GM19395 (cell line): ENCODE results near the gene ATG101.

Experiments
- ATAC-seq: cut with Tn5 transposase; IDR thresholded peaks from one replicate; pipeline ENCODE4 v1.9.1; 2021; ENCODE audit warnings: mild to moderate bottlenecking, moderate library complexity; ENCODE audit not compliant: unreplicated experiment

ATG101 gene

DNA sequence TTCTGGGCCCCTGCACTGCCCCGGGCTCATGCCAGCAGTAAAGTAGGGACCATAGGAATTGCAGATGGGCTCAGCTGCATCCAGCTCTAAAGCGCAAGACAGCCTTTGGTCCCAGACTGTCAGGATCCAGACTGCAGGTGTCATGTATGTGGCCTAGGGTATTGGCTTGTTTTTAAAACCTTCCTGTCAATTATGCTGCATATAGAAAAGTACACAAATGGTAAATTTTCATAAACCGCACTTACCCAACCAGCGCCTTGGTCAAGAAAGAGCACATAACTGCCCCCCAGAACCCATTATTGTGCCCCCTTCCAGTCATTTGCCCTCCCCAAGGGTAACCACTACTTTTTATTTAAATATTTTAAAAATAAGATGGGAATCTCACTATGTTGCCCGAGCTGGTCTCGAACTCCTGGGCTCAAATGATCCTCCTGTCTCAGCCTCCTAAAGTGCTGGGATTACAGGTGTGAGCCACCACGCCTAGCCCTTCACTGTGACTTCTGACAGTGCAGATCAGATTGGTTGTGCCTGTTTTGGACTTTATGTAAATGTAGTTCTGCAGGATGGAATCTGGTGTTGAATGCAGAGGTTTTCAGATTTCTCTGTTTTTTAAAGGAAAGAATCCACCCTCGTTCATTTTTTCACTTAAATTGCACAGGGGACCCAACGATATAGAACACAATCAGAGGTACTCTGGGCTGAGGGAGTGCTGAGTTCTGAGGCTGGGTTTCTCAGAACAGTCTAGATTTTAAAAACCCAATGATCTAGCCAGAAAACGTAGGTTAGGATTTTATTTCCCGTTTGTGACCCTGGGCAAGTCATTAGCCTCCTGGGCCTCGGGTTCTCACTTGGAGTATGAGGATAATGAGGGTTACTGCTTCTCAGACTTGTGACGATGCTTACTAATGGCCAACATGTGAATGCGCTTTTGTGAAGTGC, 11.9 kb upstream of the ATG101 start:
- ATAC-seq: no peak

DNA sequence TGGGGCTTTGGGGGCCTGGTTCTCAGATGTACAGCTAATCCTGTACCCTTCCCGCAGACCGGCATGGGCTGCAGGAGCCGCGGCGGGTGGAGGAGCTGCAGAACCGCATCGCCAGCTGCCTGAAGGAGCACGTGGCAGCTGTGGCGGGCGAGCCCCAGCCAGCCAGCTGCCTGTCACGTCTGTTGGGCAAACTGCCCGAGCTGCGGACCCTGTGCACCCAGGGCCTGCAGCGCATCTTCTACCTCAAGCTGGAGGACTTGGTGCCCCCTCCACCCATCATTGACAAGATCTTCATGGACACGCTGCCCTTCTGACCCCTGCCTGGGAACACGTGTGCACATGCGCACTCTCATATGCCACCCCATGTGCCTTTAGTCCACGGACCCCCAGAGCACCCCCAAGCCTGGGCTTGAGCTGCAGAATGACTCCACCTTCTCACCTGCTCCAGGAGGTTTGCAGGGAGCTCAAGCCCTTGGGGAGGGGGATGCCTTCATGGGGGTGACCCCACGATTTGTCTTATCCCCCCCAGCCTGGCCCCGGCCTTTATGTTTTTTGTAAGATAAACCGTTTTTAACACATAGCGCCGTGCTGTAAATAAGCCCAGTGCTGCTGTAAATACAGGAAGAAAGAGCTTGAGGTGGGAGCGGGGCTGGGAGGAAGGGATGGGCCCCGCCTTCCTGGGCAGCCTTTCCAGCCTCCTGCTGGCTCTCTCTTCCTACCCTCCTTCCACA, 11.0 kb upstream of the ATG101 start:
- ATAC-seq: no peak

DNA sequence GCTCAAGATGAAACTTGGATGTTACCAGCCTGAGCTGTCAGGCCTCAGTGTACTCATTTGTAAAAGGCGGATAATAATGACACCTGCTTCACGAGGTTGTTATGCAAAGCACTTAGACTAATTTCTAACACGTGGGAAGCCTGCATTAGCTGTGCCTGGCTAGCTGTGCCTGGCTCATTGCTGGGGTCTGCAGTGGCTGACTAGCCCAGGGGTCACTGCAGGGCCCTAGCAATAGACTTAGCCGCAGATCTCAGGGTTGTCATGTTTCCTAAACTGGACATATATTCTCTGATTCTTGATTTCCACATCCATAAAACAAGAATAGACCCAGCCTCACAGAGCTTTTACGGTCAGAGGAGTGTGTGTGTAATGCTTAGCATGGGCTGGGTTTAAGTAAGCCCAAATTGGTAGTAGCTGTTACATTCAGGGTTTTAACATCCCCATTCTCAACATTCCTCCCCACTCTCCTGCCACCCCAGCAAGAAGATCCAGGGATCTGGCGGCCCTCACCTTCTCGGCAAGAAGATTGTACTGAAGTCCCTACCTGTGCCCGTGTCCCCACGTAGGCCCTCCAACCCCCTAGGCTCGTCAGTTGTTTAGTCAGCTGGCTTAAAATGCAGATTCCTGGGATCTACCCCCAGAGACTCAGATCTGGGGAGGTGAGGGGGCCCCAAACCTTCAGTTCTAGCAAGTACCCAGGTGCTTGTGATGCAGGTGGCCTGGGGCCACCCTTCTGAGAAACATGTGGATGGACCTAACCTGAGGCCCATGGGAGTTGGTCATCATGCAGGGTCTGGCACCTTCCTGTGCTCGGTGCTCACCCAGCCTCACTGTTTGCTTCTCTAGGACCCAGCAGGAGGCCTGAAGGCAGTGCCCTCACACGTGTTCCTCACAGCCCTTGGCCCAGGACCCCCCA, 9.9 kb upstream of the ATG101 start:
- ATAC-seq: no peak

DNA sequence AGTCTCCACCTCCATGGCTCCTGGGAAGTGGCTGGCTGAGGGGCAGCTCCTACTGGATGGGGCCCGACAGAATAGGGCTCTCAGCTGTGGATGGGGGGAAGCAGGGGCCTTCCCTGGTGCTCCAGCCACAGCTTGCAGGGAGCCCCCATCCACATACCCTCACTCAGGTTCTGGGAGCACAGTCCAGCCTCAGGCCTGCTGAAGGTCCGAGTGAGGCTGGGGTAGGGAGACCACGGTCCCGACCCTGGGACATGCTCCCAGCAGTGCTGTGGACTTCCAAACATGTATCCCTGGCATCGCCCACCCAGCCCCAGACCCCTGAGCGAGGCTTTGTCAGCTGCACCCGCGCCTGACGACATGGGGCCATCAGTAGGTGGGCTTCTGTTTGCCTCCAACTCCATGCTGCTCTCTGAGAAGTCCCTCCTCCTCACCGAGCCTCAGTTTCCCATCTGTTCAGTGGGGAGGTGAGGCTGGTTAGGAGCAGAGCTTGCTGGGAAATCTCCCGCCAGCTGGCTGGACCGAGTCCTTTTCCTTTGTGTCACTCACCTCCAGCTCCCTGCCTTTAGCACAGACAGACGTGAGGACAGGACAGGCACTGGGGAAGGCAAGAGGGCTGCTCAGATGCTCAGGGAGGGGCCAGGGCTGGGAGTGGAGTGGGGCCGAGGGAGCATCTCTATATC, 9.1 kb upstream of the ATG101 start:
- no peak for ATAC-seq

DNA sequence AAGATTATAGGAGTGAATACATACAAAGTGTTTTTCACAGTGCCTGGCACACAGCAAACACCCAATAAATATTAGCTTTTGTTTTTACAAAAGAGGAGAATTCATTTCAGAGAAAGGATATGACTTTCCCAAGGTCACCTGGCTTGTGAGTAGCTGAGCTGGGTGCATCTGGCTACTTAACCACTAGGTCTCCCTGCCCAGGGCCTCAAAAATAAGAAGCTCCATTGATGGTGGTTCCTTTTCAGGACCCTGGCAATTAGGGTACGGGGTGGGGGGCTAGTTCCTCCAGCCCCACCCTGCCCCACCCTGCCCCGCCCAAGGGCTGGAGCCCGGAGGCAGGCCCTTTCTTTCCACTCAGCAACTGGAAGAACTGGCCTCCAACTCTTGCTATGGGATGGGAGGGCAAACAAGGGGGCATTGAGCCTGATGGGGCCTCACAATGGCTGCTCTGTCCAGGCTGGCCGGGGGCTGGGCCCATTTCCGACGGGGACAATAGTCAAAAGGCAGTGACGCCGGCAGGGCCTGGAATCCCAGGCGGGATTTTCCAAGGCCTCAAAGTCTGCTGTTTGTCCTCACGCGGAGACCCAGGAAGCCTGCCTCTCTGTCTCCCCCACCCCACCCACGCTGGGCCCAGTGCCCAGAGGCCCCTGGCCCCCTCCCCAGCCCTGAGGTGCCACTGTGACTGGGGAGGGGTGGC, 8.2 kb upstream of the ATG101 start:
- ATAC-seq: no peak

DNA sequence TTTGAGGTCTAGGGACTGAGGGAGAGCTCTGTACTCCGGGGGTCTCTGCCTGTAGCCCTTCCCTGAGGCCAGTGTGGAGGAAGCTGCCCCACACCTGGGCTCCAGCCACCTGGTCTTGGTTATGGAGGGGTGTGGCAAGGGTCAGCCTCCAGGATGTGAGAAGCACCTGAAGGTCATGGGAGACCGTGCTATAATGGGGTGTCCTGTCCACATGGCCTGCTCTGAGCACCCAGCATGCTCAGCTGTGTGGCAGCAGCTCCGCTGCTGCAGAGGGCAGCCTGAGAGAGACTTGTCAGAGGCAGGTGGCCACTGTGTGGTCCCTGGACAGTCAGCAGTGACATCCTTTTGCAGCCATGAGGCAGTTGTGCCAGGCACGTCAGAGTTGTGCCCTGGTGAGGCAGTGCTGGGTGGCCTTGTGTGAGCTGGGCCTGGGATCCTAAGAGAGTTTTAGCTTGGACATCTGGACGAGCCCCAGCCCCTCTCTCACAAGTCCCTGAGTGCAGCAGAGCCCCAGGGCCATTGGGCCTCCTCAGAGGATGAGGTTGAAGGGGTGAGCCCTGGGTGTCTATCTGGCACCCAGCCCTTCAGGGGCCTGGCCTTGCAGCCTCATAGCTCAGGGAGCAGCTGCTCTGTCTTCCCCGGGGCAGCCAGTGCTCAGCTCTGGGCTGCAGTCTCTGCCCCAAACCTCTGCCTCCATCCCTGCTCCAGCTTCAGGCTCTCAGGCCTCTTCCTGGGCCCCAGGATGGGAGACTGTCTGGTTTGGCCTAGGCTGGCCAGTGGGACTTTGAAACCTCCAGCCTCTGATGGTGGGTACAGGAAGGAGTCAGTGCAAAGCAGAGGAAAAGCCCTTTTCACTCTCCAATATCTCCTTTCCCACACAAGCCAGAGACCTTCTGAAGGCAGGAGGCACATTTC, 7.4 kb upstream of the ATG101 start:
- no peak for ATAC-seq

DNA sequence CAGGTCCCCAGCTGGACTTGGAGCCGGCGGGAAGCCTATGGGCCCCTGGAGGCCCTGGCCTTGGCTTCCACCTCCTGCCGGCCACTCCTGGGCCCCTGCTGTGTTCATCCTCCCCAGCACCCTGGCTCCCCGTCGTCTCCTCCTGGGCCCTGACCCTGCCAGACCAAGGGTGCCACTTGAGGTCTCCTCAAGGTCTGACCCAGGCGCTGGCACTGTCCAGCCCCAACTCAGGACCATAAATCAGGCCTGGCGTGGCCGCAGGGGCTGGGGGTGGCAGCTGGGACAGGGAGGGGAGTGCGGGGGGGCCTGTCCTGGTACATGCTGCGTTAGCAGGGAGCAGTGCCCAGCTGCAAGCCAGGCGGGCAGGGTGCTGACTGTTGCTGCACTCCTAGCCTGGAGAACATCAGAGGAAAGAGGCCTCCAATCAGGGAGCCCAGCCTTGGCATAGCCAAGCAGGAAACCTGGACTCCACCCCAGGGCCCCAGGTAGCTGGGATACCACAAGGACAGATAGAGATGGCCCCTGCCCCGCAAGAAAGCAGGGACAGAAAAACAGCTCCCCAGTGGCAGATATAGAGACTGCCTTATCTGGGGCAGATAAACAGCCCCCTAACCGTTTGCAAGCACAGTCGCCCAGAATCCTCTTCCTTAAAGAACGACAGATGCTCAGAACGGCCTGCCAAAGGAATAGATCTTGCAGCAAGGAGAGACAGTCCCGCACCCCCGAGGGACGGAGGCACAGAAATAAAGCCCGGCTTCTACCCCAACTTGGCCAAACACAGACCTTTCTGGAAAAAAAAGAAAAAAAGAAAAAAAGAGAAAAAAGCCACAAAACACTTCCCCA, 6.5 kb upstream of the ATG101 start:
- no peak for ATAC-seq

DNA sequence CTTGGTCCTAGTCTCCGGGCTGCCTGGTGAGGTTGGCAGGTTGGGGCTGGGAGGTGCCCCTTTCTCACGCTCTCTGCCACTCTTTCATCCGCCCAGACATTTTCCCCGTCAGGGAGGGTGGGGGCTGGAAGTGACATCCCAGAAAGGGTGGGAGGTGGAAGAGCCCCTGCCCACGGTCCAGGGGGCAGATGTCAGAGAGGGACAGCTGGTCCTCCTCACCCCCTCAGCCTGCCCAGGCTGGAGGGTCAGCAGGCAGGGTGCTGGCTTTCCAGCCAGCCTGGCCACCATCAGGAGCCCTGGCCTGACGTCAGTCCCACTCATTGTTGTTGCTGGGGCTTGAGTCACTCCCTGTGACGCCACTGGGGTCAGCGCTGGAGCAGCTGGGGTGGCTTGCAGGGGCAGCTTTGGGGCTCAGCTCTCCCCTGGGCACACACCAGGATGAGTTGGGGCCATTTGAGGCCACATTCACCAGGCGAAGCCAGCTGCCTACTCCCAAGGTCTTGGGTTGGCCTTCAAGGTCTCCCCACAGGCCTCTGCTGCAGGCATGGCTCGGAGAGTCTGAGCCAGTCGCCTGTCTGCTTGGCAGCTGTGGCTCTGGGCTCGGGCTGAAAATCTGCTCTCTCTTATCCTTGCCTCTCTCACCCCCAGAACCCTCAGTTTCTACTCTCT, 5.7 kb upstream of the ATG101 start:
- ATAC-seq: no peak

DNA sequence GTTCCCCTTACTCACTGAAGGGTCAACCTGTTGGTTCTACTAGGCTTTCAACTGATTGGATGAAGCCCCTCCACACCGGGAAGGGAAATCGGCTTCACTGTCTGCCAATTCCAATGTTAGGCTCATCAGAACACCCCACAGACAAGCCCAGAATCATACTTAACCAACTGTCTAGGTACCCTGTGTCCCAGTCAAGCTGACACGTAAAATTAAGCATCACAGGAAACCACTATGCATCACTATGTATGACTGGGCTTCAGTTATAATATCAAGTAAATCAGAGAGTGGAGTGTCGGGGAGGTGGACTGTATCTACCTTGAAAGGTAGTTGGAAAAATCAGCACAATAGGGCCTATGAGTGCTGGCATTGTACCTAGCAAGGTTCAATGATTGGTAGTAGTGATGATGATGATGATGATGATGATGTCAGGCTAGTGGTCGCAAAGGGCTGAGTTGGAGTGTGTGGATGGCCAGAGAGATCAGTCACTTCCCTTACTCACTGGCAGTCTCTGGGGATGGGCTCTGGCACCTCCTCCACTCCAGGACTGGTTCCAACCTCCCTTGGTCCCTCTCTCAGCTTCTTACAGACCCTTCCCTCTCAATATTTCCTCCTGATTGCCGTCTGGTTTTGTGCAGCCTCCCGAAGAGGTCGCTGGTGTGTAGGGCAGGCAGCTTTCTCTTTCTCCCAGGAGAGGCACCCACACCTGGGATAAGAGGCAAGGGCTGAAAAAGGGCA, 3.3 kb upstream of the ATG101 start:
- ATAC-seq: no peak

DNA sequence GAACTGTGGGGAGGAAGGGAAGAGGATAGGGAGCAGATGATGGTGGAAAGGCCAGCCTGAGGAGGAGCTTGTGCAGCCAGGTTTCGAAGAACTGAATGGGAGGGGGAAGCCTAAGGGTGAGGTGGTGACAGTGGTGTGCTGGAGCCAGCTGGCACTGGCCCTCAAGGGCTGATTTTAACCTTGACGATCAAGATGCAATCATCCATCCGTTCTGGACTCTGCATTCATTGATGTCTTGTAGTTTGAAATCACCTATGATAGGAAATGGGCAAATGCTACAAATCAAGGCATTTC, 2.8 kb upstream of the ATG101 start:
- ATAC-seq: no peak

DNA sequence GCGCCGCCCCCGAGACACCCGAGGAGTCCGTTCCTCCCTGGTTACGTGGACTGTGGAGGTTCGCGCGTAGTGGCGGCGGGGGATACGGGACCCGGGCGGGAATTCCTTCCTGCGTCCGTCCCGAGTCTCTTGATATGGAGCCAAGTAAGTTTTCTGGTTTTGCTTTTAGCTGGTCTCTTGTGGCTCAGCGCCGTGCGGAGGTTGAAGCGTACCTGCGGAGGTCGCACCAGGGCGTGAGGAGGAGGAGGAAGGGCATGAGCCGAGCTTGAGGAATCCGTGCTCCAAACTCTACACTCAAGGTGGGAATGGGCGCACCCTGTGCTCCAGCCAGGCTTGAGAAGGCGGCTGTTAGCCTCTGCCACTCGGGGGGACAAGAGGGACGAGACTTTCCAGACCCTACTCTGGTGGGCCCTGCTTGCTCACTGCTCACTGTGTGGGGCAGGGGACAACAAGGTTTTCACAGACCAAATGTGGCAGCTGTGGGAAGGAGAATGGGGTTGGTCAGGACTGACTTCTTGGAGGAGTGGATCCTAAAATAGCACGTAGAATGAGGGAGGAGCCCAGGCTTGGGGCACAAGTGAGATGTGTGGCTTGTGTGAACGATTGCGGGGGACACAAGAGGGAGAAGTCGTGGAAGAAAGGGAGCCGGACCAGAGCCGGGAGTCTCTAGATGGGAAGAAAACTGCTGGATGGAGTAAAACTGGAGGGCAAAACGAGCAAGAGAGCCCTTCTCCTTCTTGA, 577 bp downstream of the ATG101 start:
- peak; percentile 21 for ATAC-seq

DNA sequence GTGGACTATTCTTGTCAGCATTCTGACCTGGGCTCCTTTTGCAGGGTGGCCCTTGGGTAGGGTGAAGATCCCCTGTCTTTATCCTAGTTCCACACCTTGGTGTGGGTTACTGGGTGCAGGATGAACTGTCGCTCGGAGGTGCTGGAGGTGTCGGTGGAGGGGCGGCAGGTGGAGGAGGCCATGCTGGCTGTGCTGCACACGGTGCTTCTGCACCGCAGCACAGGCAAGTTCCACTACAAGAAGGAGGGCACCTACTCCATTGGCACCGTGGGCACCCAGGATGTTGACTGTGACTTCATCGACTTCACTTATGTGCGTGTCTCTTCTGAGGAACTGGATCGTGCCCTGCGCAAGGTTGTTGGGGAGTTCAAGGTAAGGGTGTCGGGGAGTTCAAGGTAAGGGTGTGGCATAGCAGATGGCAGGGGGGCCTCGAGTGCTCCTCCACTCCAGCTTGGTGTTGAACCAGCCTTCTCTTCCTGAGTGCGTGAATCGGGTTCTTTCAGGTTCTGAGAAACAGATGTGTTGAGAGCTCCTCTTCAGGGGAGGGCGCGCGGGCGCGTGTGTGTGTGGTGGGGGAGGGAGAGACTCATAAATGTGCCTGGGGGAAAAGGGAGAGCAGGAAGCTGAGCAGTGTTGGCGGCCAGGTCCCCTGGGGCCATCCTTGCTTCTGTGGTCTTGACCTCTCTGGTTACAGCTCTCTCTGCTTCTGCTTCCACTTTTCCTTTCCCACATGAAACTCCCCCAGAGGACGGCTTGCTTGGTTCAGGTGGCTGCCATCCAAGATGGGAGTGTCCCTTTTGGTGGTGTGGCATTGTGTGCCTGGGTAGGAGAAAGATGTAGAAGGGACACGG, 4.0 kb downstream of the ATG101 start:
- ATAC-seq: no peak

DNA sequence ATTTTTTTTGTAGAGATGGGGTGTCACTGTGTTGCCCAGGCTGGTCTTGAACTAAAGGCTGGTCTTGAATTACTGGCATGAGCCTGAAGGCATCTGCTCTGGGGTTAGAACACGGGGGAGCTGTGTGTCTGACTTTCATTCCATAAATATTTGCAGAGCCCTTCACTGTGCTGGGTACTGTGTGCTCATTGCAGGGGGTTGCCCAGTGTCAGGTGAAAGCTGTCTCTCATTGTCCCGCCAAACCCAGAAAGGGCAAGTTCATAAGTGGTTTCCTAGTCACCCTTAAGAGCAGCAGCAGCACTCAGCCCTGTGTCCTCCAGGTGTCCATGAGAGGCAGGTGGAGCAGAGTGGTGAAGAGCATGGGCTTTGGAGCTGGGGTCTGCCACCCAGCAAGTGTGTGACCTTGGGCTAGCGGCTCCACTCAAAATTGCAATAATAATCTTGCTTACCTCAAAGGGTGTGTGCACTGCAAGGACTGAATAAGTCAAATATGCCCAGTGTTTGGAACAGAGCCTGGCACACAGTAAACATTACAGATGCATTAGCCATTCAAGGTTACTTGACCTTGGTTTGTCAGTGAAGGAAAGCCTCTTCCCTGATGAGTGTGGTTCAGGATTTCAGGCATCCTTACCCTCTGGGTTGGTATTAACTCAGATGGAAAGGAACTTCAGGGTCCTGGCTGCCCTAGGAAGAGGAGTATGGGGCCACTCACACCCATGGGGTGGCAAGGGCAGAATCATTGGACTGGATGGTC, 5.4 kb downstream of the ATG101 start:
- no peak for ATAC-seq

DNA sequence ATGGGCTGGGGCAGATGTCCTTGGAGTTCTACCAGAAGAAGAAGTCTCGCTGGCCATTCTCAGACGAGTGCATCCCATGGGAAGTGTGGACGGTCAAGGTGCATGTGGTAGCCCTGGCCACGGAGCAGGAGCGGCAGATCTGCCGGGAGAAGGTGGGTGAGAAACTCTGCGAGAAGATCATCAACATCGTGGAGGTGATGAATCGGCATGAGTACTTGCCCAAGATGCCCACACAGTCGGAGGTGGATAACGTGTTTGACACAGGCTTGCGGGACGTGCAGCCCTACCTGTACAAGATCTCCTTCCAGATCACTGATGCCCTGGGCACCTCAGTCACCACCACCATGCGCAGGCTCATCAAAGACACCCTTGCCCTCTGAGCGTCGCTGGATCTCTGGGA, 7.0 kb downstream of the ATG101 start:
- no peak for ATAC-seq

DNA sequence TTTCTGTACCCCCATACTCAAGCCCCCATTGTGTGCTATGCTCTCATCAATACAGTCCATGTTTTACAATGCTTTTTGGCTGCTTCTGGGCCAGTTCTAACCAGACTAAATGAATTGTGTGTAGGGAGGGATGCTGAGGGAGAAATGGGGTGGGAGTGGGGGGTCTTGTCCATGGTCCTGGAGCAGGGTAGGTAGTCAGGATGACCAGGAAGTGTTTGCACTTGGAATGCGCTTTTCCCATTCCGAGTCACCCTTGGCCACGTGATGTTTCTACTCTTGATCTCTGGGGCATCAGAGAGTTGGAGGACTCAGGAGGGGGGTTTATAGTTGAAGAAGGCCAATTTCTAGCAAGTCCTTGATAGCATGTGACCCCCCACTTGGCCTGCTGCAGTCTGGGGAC, 8.5 kb downstream of the ATG101 start:
- no peak for ATAC-seq
